ENCODE data around the gene TRIM34.
"Not testable (repeated sequence)": the region's sequence is repeated elsewhere in the genome, so short reads cannot be mapped to it uniquely, and the experiment has no call there.

Gene TRIM34

DNA sequence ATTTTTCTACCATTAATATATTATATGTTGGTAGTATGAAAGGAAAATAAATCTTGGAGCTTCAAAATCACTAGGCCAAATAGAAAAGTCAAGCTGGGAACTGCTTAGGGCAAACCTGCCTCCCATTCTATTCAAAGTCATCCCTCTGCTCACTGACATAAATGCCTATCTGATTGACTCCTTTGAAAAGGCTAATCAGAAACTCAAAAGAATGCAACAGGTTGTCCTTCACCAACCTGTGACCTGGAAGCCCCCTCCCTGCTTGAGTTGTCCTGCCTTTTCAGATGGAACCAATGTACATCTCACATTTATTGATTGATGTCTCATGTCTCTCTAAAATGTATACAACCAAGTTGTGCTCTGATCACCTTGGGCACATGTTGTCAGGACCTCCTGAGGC, 3.2 kb upstream of the TRIM34 start:
- DNase-seq, result no peak

DNA sequence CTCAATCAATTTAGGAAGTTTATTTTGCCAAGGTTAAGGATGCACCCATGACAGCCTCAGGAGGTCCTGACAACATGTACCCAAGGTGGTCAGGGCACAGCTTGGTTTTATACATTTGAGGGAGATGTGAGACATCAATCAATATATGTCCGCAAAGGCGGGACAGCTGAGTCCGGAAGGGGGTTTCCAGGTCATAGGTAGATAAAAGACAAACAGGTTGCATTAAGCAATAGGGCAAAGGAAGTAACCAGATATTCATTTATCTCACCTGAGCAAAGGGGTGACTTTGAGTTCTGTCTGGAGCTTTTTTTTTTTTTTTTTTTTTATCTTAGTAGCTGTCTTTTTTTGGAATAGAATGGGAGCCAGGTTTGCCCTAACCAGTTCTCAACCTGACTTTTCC, 2.0 kb upstream of the TRIM34 start:
- no peak for DNase-seq

DNA sequence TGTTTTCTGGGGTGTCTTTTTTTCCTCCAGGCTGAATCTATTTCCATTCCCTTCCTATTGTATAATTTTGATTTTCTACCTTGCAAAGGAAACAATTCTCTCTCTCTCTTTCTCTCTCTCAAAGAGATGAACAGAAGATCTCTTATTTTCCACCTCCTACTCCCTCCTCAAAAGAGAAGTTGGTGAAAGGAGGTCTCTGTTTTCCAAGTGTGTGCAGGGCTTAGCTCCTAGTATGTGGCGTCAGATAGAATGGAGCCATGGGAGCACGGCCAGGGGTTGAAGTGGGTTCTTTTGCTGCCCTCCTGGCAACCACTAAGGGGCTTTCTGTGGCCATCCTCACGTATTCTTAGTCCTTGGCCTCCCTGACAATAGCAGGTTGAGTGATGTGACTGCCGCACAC, 480 bp downstream of the TRIM34 start:
- DNase-seq, result no peak

DNA sequence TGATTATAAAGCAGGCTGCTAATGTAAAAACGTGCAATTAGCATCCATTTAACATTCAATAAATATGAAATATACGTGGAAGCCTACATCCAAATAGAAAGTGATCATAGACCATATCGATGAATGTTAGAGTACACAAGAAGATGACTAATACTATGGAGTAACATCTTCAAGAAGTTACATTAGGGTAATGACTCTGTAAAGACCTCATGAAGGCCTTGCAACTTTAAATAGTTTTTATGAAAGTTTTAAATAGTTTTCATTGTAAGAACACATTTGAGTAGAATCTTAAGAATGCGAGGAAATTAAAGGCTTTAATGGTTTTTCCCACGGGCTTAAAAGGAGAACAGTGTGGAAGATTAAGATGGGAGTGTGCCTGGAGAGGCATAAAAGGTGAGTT, 1.4 kb downstream of the TRIM34 start:
- DNase-seq, result no peak

DNA sequence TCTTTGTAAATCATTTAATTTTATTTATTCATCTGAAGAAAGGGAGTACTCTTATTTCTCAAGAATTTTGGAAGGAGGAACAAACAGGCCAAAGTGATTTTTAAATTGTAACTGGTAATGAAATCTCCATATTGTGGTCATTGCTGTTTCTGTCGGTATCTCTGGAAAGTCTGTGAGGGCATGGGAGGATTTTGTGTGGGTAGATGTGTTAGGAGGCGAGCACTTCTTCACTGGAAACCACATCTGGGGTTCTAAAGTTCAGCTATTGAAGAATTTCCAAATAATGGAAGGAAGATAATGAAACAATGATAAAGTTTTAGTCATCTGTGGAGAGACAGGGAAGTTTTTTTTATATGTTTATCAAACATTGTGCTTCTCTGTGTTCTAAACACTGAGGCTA, 6.6 kb downstream of the TRIM34 start:
- no peak for DNase-seq

DNA sequence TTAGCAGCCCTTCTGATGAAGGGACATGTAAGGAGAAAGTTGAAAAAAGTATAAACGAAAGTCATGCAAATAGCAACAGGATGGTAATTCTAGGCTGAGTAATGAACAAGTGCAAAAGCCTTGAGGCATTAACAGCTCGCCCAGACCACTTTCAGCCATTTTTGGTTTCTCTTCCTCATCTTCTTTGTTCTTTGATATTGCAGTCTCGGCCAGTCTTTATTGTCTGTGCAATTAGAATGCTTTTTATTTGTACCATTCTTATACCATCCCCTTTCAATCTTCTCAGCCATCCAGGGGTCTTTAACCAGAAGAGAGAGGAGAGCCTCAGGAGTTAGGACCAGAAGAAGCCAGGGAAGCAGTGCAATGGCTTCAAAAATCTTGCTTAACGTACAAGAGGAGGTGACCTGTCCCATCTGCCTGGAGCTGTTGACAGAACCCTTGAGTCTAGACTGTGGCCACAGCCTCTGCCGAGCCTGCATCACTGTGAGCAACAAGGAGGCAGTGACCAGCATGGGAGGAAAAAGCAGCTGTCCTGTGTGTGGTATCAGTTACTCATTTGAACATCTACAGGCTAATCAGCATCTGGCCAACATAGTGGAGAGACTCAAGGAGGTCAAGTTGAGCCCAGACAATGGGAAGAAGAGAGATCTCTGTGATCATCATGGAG, 7.3 kb downstream of the TRIM34 start:
- DNase-seq, result no peak

DNA sequence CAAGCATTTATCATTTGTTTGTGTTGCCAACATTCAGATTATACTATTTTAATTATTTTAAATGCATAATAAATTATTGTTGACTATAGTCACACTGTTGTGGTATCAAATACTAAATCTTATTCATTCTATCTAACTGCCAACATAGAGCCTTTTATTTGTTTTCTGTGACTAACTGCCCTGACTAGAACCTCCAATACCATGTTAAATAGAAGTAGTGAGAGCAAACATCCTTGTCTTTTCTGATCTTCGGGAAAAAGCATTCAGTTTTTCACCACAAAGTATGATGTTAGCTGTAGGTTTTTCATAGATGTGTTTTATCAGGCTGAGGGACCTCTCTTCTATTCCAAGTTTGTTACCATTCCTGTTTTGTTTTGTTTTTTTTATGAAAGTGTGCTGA, 15.2 kb downstream of the TRIM34 start:
- no peak for DNase-seq

DNA sequence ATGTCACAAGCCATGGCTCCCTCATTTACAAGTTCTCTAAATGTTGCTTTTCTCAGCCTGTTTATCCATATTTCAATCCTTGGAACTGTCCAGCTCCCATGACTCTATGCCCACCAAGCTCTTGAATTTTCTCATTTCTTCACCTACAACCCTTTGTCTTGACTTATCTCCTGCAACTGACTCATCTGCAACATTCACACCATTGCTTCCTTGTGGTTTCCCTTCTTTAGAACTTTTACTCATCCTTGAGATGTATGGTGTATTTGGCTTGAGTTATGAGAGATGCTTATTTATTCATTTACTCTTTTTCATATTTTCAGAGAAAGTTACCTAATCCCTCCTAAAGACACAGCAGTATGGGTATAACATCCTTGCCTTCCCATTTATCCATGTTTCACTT, 18.8 kb downstream of the TRIM34 start:
- no peak for DNase-seq

DNA sequence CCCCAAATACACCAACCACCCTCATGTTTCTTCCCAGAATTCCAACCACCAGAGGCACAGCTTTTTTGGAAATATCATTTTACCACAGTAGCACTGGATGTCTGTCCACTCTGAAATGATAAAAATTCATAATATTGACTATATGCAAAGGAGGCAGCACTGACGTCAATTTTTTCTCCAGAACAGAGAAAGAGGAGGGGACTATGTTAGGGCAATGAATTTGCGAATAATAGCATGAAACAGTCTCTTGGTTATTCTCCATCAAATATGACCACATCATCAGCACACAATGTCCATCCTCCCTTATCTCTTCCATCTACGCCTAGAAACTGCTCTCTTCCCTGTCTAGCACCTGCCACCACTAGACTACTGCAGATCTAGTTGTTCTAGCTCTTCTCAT, 21.3 kb downstream of the TRIM34 start:
- no peak for DNase-seq

DNA sequence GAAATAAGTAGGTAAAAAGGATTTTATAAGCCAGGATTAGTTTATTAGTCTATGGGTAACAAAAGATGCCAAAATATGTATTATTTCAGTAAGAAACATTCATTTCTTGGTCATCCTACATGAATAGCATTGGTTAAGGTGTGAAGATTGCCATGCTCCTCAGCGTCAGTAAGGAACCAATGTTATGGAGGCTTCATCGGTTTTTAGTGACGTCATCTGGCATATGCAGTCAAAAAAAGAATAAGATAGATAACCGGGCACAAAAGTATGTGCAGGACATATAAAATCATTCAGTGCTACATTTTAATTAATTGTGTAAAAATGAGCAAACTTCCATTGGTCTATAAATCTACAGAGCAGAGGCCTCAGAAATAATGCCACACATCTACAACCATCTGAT, 30.7 kb downstream of the TRIM34 start:
- DNase-seq, result no peak

DNA sequence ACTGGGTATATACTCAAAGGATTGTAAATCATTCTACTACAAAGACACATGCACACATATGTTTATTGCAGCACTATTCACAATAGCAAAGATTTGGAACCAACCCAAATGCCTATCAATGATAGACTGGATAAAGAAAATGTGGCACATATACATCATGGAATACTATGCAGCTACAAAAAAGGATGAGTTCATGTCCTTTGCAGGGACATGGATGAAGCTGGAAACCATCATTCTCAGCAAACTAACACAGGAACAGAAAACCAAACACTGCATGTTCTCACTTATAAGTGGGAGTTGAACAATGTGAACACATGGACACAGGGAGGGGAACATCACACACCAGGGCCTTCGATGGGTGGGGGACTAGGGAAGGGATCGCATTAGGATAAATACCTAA, 32.2 kb downstream of the TRIM34 start:
- not testable (repeated sequence) for DNase-seq

DNA sequence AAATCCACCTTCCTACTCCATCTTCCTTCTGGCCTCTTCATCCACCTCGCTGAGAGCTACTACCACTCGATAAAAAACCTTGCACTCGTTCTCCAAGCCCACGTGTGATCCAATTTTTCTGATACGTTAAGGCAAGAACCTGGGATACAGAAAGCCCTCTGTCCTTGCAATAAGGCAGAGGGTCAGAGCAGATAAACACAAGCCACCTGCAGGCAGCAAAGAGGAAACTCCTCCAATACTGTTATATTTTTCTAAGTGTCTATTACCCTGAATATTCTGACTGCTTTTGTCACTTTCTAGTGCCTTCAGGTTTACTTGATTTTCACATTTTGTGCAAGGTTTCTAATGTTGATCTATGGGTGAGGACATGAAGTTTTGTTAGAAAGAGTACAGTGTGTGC, 33.5 kb downstream of the TRIM34 start:
- DNase-seq, result no peak

DNA sequence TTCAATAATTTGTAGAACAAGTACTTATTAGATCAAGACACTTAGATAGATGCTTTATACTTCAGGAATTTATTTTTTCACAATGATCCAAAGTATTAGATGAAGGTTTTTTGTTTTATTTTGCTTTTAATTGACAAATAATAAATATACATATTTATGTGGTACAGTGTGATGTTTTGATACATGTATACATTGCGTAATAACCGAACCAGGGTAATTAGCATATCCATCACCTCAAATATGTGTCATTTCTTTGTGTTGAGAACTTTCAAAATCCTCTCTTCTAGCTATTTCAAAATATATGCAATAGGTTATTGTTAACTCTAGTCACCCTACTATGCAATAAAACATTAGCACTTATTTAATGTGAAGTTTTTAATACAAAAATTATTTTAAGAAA, 38.7 kb downstream of the TRIM34 start:
- no peak for DNase-seq

DNA sequence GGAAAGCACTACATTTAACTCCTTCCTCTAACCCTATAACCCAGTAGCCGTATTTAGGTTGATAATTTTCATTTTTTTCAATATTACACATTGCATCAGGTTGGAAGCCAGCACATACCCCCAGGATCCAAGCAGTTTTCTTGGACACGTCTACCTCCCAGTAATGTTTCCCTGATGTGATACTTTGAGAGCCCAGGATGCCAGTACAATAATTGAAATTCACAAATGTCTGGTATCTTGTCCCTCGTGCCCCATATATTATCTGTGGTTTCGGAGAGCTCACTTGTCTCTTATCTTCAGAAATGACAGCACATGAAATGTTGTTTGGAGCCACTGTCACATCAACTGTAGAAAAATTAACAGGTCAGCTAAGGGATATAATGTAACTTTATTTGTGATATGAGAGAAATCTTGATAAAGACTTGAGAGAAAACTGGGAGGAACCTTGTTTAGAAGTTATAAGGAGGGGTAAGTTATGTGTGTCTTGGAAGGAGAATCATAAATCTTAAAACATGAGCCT, 40.3 kb downstream of the TRIM34 start:
- DNase-seq, result no peak

DNA sequence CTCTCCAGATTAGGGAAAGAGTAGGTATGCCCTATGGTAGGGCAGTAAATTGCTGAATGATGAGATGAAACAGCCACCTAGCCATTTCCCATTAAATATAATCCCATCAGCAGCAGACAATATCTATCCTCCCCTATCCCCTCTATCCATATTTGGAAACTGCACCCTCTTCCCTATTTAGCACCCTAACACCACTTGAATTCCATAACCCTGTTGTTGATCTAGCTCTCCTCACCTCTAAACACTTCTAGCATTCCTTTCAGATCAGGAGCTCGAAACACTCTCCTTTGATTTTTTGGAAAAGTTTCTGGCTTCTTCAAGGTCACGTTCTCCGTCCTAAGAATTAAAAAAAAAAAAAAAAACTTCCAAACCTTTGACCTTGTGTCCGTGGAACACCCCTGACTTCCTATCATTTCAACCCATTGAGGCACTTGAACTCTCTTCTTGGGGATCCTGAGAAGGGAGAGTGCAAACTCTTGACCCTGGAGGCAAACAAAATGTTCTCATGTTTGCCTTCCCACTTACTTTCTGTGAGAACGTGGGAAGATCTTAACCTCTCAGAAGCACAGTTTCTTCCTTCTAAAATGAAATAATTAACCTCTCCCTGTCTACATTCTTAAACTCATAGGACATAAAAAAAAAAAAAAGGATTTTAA, 41.1 kb downstream of the TRIM34 start:
- no peak for DNase-seq

DNA sequence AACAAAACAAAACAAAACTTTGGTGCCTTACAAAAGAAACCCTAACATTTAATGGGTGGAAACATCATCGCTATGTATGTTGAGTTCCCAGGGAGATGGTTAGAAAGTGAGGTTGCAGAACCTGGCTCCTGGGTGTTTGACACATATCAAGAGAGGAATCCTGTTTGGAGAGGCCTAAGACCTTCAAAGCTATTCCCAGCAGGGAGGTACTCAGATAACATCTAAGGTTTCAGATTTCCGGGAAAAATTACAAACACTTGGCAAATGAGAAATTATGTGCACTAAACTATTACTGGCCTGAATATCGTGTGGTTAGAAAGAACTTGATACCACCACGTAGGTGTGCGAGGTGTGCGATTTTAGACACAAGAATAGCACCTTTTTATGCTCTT, 41.6 kb downstream of the TRIM34 start:
- no peak for DNase-seq

DNA sequence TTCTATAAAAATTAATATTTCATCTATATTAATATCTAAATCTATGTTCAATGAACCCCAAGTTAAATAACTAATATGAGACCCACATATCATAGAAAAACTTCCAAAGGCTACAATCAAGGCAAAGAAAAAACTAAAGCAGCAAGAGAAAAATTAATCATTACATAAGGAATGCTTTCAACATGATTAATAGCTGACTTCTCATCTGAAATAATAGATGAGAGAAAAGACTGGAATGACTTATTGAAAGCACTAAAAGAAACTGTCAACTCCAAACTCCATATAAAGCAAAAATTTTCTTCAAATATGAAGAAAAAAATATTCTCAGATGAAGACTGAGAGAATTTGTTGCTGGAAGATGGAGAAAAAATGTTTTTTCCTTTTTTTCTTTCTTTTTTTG, 47.0 kb downstream of the TRIM34 start:
- no peak for DNase-seq

DNA sequence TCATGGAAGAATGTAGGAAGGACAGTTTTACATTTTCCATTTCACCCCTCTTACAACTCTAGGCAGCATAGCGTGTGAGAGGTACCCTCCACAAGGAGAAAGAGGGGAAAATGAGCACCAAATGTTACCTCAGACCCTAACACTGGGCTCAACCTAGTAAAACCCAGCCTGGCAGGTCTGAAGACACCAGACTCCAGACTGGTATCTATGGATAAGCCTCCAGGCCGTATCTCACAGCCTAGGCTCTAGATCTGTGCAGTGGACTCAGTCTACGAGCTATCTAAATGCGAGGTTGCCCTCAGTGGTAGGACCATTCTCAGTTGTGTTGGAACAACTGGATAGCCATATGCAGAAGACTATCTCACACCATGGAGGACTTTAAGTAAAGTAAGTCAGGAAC, 49.6 kb downstream of the TRIM34 start:
- DNase-seq, result no peak

DNA sequence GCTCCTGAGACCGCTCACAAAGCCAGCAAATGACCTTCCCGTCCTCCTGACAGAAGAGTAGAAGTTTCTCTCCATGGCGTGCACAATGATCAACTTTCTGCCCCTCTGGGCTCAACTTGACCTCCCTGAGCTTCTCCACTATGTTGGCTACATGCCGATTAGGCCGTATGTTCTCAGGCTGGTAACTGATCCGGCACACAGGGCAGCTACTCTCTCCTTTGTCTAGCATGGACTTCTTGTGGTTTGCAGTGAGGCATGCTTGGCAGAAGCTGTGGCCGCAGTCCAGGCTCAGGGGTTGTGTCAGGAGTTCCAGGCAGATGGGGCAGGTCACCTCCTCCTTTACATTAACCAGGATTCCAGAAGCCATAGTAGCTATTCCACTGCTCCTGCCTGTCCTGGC, 55.0 kb downstream of the TRIM34 start:
- no peak for DNase-seq

DNA sequence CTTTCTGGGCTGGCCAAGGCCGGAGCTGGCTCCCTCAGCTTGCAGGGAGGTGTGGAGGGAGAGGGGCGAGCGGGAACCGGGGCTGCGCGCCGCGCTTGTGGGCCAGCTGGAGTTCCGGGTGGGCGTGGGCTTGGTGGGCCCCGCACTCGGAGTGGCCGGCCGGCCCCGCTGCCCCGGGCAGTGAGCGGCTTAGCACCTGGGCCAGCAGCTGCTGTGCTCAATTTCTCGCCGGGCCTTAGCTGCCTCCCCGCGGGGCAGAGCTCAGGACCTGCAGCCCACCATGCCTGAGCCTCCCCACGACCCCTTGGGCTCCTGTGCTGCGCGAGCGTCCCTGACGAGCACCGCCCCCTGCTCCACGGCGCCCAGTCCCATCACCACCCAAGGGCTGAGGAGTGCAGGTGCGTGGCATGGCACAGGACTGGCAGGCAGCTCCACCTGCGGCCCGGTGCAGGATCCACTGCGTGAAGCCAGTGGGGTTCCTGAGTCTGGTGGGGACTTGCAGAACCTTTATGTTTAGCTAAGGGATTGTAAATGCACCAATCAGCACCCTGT, 58.2 kb downstream of the TRIM34 start:
- not testable (repeated sequence) for DNase-seq

DNA sequence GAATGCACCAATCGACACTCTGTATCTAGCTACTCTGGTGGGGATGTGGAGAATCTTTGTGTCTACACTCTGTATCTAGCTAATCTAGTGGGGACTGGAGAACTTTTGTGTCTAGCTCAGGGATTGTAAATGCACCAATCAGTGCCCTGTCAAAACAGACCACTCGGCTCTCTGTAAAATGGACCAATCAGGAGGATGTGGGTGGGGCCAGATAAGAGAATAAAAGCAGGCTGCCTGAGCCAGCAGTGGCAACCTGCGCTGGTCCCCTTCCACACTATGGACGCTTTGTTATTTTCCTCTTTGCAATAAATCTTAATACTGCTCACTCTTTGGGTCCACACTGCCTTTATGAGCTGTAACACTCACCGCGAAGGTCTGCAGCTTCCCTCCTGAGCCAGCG, 58.8 kb downstream of the TRIM34 start:
- DNase-seq, result peak; percentile 68

DNA sequence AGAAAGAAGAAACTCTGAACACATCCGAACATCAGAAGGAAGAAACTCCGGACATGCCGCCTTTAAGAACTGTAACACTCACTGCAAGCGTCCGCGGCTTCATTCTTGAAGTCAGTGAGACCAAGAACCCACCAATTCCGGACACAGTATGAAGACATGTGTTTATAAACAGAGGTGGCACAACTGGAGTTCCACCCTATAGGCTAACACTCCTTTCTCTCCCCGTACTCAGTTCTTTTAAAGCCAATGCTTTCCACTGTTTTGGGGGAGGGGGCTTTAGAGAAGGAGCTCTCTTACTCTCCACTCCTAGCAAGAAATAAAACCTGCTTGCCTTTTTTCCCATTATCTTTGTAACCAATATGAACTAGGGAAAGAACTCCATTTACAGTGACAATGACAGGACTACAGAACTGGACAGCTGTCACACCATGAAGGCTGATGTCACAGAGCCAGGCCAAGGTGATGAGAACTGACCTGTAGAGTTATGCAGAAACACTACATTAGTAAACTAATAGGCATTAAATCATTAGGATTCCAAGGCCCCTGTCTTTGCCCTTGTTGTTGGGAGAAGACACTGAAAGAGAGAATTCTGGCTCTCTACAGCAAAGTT, 59.3 kb downstream of the TRIM34 start:
- no peak for DNase-seq

DNA sequence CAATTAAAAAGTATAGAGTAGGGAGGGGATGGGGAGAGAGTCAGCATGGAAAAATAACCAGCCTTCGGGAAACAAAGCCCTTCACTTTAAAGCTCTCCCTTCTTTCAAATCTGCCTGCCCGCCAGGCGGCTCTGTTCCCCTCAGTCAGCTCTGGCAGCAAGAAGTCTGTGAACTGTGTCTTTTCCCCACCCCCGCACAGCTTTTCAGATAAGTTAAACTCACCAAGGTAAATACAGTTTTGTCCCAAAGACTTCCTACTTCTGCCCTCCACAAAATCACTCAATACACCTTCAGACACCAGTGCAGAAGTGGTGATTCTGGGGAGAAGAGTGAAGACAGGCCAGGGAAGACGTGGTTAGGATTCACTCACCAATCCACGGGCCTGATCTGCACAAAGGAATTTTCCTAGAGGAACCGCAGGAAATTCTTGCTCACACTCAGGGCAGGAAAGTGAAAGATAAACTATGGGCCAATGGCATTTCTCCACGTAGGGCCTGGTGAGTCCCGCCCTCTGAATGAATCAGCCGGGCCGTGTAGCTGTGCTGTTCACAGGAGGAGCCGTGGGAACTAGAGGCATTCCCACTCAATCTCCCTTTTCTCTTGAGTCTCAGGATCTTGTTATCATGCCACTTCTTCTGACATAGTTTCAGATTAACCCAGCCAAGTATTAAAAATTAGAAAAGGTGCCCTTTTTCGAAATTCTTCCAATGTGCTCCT, 60.0 kb downstream of the TRIM34 start, which contains the start of gene TRIM5:
Gene TRIM5 (minus strand): TSS at position 429 of the 717 bp plus-strand sequence. CDS start 4,897 bp downstream, outside the sequence.
- DNase-seq, result peak; percentile 84
